IPS-11a (cell line): ENCODE measurements around the gene GMPPB.
"Not testable (repeated sequence)": the region's sequence is repeated elsewhere in the genome, so short reads cannot be mapped to it uniquely, and the experiment has no call there.

ENCODE experiments used
- H3K4me3 ChIP-seq: one replicate; pipeline ENCODE4 v1.5.1; 2013; ENCODE audit warnings: low read depth, low read length, control low read depth

GMPPB gene

DNA sequence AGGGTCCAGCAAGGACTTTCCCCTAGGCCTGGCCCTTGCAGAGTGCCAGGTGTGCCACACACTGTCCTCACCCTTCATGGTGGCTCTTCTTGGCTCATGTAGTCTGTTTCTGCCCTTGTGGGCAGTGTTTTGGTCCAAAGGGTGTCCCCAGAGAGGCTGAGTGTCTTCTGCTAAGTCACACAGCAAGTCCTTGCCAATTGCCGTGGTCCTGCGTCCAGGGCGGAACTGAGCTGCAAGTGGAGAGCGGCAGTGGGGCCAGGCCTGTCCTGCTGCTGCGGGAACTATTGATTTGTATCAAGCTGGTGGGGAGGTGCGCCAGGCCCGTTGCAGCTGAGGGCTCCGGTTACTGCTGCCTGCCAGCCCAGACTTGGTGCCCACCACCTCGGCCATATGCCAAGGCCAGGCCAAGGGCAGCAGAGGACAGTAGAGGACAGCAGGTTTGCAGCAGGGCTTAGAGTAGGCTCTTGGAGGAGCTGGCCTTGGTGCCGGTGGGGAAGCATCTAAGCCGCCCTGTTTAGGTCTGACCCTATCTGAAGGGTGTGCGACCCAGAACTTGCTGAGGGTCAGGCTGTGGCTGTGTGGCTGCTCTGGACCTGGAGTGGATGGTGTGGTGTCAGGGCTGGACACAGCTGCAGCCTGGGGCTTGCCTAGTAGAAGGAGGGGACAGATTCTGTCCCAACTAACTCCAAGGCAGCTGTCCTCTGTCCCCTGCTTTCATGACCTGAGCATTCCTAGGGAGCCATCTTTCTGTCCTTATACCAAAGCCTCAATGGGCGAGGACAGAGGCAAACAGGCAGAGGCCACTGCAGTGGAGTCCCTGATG, 8.8 kb downstream of the GMPPB start:
- H3K4me3 ChIP-seq = no peak overlapping the region

DNA sequence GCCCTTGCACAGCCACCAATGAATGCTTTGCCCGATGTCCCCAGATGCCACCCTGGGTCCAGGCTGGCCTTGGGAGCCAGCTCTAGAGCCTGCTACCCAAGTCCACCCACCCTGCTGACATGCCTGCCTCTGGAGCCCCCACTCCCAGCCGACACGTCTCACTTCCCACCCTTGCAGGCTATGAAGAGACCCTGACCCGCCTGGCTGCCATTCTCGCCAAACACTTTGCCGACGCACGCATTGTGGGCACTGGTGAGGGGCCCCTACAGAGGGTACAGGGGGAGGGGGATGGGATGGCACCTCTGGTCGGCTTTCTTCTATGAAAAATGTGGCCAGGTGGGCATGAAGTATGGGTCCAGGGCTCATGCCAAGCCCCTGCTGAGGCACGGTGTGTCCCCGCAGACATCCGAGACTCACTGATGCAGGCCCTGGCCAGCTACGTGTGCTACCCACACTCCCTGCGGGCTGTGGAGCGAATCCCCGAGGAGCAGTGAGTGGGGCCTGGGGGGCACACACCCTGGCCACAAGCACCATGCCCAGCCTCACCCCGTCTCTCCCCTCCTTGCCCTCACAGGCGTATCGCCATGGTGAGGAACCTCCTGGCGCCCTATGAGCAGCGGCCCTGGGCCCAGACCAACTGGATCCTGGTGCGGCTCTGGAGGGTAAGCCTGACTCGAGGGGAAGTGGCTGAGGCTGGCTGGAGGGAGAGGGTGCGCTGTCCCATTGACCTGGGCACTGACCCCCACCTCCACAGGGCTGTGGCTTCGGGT, 10.2 kb downstream of the GMPPB start:
- no peak overlapping the region for H3K4me3 ChIP-seq

DNA sequence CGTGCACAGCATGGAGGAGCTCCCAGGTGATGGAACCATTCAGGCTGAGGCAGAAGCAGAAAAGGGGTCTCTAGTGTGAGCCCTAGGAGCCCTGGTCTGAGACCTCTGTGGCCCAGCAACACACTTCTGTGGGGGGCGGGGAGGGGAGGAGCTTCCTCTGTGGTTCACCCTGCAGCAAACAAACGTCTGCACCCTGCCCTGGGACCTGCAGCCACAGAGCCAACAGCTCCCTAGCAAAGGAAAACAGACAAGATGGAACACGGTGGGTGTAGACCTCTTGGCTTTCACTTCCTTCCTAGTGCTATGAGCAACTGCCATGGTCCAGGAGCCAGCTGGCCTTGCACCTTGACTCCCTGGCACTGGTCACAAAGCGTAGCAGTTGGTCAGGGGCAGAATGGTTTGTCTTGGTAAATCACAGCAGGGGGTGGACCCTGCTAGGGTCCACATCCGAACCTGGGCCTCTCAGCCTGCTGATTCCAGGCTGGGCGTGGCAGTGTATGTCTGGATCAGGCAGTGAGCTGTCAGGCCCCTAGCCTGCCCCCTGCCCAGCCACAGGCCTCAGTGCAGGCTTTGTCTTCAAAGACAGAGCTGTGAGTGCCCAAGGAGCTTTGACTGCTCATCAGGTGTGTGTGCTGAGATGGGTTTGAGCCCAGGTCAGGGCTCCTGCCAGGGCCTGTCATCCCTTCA, 11.0 kb downstream of the GMPPB start:
- no peak overlapping the region for H3K4me3 ChIP-seq

DNA sequence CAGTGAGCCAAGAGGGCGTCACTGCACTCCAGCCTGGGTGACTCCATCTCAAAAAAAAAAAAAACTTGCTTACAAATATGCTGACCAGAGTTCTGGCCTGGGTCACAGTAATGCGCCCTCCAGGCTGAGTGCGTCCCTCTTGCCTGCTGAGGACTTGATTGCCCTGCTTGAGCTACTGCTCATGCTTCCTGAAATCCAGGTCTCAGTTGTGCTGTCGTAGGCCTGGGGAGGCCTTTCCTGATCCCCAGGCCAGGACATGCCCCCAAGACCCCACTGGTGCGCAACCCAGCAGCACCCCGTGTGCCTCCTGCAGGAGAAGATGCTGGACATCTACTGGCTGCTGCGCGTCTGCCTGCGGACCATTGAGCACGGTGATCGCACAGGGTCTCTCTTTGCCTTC, 11.6 kb downstream of the GMPPB start:
- no peak overlapping the region for H3K4me3 ChIP-seq

DNA sequence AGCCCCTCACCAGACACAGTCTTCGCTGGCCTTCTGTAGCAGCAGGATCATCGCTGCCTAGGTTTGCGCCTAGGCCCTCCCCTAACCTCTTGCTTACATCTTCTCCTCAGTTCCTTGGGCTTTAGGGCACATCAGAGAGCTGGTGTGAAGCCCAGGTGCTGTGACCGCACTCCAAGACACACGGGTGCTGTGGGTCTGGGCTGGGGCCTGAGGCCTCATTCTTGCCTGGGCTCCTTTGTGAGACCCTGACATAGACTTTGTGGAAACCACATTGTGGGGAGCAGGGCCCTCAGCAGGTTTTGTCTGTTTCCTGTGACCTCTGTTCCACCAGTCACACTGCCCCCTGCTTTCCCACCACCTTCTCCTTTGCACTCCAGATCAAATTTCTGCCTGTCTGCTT, 12.3 kb downstream of the GMPPB start:
- H3K4me3 ChIP-seq = no peak overlapping the region

DNA sequence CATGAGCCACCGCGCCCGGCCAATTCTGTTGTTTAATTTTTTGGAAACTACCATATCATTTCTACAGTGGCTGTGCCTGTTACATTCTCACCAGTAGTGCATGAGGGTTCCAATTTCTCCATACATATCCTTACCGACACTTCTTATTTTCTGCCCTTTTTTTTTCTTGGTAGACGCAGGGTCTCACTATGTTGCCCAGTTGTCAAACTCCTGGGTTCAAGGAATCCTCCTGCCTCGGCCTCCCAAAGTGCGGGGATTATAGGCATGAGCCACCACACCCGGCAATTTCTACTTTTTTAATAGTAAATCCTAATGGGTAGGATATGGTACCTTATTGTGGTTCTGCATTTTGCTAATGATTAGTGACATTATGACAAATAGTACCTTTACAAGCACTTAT, 13.9 kb downstream of the GMPPB start:
- no peak overlapping the region for H3K4me3 ChIP-seq

DNA sequence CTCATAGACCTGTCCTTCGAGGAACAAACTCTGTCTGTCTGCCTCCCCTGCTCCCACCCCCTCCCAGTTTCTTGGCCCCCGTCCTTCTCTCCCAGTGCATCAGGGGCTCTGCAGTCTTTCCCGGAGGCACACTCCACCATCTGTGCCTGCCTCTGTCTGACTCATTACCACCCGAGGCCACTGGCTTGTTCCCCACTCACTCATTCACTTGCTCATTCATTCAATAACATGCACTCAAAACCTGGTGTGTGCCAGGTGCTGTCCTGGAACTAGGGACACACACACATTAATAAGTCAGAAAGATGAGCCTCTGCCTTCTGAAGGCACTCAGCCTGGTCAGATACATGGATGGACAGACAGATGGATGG, 16.7 kb downstream of the GMPPB start:
- no peak overlapping the region for H3K4me3 ChIP-seq

DNA sequence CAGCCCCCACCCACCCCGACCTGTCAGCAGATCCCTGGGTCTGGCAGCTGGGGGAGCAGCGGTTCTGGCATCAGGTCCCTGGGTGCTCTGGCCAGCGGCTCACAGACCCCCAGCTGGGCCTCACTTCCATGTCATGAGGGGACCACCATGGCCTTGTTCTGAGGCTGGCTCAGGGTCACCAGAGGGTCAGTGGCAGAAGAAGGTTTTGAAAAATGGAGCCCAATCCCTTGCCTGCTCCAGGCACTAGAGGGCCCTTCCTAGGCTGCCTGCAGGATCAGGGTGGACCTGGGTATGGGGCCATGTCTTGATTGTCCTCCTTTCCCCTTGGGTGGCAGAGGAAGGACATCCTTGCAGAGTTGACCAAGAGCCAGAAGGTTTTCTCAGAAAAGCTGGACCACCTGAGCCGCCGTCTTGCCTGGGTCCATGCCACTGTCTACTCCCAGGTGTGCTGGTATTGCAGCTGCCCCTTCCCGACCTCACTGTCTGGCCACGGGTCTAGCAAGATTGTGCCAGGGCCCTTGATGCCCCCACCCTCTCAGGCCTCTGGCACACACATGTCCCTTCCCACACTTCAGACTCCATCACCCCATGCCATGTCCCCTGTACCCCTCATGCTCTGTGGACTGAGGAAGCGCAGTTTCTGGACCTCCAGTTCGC, 17.2 kb downstream of the GMPPB start:
- H3K4me3 ChIP-seq = no peak overlapping the region

DNA sequence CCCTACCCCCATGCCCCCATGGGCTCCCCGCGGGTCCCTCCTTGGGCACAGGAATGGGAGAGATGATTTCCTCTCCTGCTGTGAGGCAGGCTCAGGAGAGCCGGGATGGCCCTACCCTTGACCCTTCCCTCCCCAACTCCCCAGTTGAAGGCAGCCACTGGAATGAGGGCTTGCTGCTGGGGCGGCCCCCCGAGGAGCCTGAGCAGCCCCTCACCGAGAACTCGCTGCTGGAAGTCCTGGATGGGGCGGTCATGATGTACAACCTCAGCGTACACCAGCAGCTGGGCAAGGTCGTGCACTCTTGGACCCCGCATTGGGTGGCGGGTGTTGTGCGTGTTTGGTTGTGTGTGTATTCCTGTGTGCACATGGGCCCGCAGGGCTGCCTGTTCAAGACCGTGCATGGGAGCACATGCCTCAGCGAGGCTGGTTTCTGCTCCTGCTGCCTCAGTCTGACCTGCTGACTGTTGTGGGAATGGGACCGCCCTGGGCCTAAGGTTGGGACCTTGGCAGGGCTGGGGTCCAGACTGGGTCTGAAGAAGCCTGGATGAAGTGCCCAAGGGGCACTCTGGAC, 18.3 kb downstream of the GMPPB start:
- no peak overlapping the region for H3K4me3 ChIP-seq

DNA sequence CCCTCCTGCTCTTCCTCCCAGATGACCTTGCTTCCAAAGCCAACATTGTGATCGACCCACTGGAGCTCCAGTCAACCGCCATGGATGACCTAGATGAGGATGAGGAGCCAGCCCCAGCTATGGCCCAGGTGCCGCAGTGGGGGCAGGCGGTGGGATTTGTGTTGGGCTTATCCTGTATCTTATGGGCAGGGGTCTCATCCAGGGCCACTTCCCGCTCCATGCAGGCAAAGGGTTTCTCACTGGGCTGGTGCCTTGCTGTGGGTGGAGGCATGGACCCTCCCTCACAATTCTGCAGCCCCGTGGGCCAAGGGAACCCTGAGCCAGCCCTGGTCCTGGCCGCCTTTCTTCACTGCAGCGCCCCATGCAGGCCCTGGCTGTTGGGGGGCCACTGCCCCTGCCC, 19.1 kb downstream of the GMPPB start:
- H3K4me3 ChIP-seq = no peak overlapping the region

DNA sequence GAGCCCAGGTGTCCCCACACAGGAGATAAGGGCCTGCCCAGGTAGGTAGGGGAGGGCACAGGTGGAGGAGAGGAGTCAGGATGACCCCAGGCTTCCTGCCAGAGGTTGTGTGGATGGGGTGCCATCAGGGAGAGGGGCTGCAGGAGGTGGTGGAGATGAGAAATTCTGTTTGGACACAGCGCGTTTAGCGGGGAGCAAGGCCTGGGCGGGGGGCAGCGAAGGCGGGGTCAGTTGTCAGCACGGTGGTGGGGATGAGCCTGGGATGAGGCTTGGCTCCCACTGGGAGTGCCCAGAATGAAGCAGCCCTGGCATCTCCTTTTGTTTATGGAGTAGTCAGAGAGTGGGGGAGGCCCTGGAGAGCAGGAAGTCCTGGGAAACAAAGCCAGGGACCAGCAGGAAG, 19.8 kb downstream of the GMPPB start:
- H3K4me3 ChIP-seq = no peak overlapping the region

DNA sequence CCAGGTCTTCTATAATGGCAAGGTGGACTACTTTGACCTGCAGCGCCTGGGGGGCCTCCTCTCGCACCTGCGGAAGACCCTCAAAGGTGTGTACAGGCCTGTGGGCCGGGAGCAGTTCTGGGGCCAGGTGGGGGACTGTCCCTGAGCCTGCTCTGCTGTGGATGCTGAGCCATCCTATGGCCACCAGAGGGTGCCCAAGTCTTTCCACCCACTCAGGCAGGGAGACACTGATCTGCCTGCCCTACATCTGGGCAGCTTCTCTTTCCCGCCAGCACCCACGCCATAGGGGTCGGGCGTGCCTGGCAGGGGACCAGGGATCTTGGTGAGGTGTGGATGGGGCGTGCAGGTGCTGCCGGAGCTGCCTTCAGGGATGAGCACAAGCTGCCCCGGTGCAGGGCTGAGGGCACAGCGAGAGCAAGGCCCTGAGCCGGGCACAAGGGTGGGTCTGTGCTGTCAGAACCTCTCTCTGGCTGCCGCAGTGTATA, 20.3 kb downstream of the GMPPB start:
- H3K4me3 ChIP-seq = no peak overlapping the region

DNA sequence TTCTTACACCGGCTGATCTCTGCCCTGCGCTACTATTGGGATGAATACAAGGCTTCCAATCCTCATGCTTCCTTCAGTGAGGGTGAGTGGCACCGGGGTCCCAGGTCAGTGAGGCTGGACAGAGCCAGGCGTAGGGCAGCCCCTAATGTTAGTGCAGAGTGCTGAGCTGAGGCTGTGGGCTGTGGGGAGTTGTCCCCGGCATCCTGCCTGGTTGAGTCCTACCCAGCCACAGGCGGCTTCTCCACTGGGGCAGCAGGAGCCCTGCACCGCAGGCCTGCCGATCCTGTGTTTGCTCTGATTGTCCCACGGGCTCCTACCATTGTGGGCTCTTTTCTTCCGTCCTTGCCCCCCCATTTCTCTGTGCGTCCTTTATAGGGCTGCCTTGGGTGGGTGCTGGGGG, 21.1 kb downstream of the GMPPB start:
- H3K4me3 ChIP-seq = no peak overlapping the region

DNA sequence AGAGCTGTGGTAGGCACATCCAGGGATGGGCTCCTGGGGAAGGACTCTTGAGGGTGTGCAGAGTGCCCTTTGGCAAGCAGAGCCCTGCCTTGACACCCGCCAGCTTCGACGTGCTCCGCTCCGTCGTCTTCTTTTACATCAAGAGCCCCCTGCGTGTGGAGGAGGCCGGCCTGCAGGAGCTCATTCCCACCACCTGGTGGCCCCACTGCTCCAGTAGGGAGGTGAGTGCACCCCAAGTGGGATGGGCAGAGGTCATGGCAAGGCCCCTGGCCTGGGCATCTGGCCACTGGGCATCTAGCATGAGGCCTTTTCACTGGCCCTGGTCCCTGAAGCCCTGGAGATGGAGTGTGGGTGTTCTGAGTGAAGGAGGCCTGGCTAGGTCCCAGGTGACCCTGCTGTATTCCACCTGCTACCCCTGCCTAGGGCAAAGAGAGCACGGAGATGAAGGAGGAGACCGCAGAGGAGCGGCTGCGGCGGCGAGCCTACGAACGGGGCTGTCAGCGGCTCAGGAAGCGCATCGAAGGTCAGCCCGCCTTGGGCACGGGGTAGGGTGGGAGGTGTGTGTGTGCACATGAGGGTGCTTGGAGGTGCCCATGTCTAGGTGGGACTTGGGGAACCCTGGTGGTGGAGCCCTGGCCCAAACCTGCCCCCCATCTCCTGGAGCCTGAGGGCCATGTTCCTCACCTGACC, 22.2 kb downstream of the GMPPB start:
- H3K4me3 ChIP-seq = no peak overlapping the region

DNA sequence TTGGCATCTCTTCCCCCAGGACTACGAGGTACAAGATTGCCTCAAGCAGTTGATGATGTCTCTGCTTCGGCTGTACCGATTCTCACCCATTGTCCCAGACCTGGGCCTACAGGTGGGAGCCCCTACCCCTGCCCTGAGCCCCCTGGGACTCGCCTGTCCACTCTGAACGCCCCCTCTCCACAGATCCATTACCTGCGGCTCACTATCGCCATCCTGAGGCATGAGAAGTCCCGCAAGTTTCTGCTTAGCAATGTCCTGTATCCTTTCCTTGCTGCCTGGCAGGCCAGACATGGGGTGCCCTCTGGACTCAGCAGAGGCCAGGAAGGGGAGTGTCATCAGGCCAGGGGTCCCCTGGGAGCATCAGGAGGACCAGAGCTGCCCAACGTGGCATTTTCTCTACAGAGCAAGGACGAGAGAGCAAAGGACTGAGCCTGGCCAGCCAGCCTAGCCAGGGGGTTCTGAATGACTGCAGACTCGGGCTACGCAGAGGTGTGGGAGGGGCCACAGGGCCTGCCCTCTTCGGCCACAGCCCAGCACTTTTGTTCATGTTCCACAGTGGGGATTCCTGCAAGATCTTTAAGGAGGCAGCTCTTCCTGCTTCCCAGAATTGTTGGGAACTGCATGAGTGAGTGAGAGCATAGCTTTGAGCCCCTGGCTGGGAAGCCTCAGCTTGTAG, 23.2 kb downstream of the GMPPB start:
- H3K4me3 ChIP-seq = no peak overlapping the region

DNA sequence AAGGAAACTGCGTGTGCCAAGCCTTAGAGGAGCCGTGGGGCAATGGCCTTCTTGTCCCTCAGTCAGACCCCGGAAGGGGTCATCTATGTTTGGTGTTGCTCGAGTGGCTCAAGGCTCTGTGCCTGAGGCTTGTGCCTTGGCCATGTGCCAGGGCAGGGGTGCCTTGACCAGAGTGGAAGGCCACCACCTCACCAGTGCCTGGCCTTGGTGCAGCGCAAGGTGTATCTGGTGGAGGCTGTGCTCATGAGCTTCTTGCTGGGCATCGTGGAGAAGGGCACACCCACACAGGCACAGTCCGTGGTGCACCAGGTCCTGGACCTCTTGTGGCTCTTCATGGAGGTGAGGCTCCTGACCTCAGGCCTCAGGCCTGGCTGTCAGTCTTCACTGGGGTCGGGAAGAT, 23.7 kb downstream of the GMPPB start:
- H3K4me3 ChIP-seq = no peak overlapping the region

DNA sequence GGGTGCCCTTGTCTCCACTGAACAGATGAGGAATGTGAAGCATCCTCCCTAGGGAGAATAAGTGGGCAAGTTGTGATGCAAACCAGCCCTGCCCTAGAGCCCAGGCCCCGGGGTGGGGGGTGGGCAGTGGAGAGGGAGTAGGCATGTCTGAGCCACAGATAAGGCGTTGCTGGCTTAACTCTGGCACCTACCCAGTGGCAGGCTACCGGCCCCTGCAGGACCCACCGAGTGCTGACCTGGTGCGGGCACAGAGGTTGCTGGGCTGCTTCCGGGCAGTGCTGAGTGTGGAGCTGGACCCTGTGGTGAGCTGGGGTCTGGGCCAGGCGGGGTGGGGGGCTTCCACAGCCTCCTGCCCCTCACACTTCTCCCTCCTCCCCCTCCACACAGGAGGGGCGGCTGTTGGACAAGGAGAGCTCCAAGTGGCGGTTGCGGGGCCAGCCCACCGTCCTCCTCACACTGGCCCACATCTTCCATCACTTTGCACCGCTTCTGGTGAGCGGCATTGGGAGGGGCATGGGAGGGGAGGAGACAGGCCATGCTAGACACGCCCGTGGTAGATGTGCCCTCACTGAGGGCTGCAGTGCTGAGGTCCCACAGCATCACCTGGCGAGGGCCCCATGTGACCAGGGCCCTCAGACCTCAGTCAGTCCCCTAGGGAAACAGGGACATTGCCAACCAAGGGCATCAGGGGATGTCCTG, 24.3 kb downstream of the GMPPB start:
- H3K4me3 ChIP-seq = no peak overlapping the region

DNA sequence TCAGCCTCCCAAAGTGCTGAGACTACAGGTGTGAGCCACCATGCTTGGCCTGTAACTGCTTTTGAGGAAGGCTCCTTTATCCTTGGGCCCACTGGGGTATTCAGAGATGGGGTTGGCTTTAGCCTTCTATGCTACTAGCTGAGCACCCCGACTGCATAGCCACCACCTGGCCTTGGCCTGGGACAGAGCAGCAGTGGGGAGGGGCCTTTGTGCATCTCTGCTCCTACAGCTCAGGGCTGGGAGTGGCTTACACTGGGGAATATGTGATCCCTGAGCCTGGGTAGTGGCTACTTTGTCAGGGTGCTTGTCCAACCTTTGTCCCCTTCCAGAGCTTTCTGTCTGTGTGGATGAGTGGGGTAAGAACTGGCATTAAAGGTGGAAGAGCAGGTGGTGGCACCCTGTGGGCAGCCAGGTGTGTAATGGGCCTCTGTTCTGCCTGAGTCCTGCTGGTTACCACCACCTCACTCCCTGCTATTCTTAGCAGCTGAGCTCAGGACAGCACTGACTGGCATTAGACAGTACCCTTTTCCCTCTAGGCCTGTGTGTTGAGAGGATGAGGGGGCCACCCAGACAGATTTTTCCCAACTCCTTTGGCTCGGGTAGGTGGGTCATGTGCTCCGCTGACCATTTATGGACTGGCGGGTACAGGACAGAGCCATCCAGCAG, 28.3 kb downstream of the GMPPB start:
- not testable (repeated sequence) for H3K4me3 ChIP-seq
